Transverse colon (tissue), 4 donors: ENCODE measurements around the gene ST3GAL2.

ENCODE experiments used
- POLR2AphosphoS5 ChIP-seq, 3 donors: sonication (generic); formaldehyde crosslinking; IDR thresholded peaks; one replicate each; pipeline ENCODE4 v1.6.1; 2016; ENCODE audit warnings: antibody characterized with exemption in 3 of 3
- TF ChIP-seq, protein P1 (sequence below), 5 experiments: fragments of 200-600 bp in 3 of 5; fragments of 450-650 bp in 2 of 5; sonication (generic) in 3 of 5; IDR thresholded peaks; 1 replicate in 2 of 5; 2 replicates in 3 of 5; pipeline ENCODE4 v1.5.1; 2016 to 2017; ENCODE audit warnings: antibody characterized with exemption in 5 of 5, inconsistent platforms in 3 of 5, mild to moderate bottlenecking in 2 of 5, moderate library complexity in 1 of 5

DNA sequence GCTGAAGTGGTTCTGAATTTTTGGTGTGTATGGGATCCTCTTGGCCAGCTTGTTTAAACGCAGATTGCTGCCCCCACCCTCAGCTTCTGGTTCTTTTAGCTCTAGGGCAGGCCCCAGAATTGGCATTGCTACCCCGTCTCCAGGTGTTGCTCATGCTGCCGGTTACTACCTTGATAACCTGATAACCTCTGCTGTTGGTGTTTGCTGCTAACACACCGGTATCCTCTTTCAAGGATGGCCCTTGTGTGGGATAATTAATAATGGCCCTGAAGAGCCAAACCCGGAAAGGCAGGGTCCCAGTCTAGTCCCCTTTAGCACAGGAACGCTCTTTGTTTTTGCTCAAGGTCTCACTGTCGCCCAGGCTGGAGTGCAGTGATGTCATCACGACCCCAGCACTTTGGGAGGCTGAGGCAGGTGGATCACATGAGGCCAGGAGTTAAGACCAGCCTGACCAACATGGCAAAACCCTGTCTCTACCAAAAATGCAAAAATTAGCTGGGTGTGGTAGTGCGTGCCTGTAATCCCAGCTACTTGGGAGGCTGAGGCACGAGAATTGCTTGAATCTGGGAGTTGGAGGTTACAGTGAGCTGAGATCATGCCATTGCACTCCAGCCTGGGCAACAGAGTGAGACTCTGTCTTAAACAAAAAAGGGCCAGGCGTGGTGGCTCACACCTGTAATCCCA is 1.3 kb upstream of the ST3GAL2 start:
- TF ChIP-seq, protein P1, sequence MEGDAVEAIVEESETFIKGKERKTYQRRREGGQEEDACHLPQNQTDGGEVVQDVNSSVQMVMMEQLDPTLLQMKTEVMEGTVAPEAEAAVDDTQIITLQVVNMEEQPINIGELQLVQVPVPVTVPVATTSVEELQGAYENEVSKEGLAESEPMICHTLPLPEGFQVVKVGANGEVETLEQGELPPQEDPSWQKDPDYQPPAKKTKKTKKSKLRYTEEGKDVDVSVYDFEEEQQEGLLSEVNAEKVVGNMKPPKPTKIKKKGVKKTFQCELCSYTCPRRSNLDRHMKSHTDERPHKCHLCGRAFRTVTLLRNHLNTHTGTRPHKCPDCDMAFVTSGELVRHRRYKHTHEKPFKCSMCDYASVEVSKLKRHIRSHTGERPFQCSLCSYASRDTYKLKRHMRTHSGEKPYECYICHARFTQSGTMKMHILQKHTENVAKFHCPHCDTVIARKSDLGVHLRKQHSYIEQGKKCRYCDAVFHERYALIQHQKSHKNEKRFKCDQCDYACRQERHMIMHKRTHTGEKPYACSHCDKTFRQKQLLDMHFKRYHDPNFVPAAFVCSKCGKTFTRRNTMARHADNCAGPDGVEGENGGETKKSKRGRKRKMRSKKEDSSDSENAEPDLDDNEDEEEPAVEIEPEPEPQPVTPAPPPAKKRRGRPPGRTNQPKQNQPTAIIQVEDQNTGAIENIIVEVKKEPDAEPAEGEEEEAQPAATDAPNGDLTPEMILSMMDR (IDR thresholded peaks at IDR 0.05), result no peak
- TF ChIP-seq POLR2AphosphoS5 (IDR thresholded peaks at IDR 0.05), result no peak
